Activated CD8-positive, alpha-beta memory T cell treated with anti-CD3 and anti-CD28 coated beads, Interleukin-2, amount 50 U/mL, for 1 hour (primary cell): ENCODE data around the gene GPR143.
"Not testable (repeated sequence)": the region's sequence is repeated elsewhere in the genome, so short reads cannot be mapped to it uniquely, and the experiment has no call there.

Experiments
- DNase-seq: peaks from one replicate; pipeline ENCODE4 v3.0.0-alpha.2; 2020; ENCODE audit errors: extremely low read depth

Gene GPR143

DNA sequence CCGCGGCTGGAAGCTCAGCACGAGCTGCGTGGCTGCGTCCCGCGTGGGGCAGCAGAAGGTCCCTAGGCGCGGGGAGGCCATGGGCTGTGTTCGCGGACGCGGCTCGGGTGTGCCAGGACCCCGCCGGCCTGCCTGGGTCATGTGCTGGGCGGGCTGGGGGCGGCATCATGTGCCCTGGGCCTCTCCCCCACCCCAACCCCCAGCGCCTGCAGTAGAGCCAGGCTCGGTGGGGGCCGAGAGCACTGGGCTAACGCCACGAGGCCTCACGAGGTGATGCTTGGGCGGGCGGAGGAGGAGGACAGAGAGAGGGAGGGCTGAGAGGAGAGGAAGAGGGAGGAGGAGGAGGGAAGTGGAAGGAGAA is at the start of gene GPR143:
Gene GPR143 (minus strand): TSS at position 111 of the 361 bp plus-strand sequence. CDS start 30 bp downstream, at position 81.
- no peak for DNase-seq

DNA sequence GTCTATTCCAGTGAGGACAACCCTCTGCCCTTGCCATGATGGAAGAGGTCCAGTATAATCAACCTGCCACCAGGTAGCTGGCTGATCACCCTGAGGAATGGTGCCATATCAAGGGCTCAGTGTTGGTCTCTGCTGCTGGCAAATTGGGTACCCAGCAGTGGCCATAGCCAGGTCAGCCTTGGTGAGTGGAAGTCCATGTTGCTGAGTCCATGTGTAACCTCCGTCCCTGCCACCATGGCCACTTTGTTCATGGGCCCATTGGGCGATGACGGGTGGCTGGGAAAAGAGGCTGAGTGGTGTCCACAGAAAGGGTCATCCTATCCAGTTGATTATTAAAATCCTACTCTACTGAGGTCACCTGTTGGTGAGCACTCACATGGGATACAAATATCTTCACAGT is 45.4 kb upstream of the GPR143 start:
- DNase-seq = not testable (repeated sequence)

DNA sequence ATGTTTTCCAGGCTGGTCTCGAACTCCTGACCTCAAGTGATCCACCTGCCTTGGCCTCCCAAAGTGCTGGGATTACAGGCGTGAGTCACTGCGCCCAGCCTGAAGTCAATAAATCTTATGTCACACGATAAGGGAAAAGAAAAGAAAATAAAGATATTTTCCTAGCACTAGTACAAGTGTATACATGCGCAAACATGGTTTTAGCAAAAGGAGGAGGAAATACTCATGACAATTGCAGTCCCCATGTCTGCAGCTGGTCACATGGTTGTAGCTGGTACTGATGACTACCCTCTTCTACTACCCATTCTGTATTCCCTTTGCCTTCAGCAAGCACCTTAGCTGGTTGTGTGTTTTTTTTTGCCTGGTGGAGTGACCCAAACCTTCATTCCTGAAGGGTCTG is 44.2 kb upstream of the GPR143 start:
- DNase-seq = not testable (repeated sequence)

DNA sequence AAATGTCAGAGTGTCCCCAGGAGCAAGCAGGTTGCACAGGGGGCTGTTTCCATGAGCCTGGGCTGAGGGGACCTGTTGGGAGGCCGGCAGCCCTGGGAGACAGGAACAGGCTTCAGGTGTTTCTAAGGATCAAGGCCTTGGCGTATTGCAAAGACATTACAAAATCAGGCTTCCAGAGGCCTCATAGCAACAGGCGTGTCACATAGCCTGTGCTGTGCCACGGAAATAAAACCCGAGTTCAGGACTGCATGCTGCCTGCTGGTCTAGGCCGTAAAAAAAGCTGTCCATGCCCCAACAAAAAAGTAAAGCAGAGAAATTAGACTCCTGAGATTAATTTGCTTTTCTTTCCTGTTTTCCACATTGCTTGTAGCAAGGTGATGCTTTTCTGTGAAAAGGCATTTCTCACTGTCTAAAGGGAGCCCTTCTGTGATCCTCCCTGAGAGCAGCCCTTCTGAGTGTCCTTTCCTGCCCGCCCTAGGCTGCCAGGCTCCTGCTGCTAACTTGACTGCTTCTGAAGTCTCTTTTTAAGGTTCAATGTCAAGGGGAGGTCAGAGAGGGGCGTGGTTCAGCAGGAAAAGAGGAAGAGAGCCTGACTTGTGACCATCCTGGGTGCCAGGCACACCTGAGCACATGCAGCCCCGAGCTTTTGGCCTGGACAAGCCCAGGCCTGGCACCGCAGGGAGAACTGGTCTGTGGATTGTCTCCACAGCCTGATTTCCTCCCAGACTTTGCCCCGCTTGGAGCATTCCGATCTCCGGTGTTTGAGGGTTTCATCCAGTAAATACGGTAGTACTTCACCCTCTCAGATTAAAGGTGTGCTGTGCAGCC is 41.9 kb upstream of the GPR143 start:
- DNase-seq = no peak

DNA sequence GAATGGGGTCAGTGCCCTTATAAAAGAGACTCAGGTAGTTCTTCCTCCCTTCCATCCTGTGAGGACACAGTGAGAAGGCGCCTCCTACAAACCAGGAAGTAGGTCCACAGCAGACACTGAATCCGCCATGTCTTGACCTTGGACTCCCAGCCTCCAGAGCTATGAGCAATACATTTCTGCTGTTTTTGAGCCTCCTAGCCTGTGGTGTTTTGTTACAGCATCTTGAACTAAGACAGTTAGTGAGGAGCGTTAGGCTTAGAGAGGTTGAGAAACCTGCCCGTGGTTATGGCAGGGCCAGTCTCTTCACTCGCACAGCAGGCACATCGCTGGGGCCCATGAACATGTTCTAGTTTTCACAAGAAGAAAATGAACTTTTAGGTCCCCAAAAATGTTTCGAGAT is 40.3 kb upstream of the GPR143 start:
- DNase-seq = no peak

DNA sequence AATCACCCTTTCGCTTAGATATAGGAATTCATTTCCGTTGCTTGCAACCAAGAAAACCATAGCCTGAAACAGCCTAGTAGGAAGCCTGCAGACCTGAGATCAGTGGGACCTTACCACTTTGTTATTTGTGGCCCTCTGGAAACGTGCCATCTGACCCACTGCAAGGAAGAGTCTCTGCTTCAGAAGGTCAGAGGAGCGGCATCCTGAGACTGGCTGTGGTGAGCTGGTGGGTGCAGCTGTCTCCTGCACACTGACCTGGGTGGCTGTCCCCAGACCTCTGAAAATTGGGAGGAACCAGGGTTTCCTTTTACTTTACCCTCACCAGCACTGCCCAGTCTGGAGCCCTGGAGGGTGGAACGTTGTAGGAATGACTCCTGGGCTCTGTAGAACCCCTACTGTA is 38.8 kb upstream of the GPR143 start:
- DNase-seq = no peak

DNA sequence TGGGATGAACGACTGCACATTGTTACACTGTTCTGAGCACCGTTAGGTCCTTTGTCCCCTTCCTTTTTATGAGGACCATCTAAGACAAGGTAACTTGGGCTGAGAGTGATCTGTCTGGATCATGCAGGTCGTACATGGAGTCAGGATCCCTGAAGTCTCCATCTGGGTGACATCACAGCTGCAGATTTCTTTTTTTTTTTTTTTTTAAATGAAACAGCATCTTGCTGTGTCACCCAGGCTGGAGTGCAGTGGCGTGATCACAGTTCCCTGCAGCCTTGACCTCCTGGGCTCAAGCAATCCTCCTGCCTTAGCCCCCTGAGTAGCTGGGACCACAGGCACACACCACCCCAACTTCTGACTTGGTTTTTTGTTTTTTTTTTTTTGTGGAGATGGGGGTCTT is 37.1 kb upstream of the GPR143 start:
- no peak for DNase-seq

DNA sequence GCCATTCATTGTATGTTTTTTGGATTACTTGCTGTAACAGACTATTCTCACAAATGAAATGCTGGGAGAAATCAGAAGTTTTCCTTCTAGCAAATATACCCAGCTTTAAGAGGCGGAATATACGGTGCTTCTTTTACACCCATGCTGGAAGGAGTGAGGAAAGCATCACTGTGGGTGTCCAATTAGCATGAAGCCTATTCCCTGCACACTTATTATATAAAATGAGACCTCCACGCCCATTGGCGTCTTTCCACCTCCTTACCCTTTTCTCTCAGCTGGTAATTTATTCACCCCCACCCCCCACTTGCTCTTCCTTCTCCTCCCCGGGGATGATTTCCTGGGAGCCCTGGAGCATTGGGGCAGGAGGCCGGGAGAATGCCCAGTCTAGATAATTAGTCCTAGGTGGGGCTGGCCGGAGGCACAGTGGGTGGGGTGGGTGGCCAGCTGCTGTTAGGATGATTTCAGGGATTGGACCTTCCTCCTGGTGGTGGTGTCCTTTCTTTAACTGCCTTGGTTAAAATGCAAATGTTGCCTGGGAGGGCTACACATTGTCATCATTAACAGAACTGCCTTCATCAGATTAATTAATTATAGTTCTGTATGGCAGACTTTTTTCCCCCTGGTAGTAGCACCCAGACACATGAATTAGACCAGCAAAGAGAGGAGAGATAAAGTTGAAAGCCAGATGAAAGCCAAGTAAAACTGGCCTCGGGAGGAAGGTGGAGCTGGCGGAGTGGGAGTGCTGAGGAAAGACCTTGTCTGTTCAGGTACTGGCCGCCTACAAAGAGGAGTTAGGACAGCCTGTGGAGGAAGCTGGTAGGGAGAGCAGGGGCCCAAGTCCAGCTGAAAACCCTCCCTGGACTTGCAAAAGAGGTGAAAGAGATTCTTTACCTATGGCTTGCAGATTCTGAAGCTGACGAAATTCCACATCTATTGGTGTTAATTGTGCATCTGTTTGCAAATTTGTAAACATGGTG is 32.0 kb upstream of the GPR143 start:
- no peak for DNase-seq

DNA sequence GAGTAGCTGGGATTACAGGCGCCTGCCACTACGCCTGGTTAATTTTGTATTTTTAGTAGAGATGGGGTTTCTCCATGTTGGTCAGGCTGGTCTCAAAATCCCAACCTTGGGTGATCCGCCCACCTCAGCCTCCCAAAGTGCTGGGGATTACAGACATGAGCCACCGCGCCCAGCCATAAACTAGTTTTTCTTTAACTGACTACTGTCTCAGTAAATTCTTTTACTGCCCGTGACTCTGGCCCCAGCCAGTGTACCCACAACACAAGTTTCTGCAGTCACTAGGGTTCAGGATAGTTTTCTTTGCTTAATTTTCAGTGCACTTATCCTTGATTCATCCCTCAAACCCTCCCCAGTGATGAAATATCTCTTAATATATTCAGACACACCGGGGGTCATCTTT is 28.8 kb upstream of the GPR143 start:
- DNase-seq = no peak

DNA sequence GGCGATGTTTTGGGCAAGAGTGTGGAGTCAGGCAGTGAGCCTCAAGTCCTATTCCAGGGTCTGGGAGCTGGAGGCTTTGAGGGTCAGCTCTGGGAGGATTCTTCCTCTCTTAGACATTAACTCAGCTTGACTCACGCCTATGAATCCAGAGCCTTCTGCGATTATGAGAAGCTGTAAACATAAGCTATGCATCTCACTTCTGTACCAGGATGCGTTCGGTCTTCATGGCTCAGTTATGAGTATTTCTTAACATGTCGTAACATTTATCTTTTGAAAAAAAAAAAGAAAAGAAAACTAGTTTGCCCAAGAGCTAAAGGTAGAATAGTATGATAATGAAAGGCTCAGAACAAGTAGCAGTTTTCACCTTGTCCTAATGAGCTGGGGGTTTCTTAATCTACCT is 25.2 kb upstream of the GPR143 start:
- DNase-seq = no peak

DNA sequence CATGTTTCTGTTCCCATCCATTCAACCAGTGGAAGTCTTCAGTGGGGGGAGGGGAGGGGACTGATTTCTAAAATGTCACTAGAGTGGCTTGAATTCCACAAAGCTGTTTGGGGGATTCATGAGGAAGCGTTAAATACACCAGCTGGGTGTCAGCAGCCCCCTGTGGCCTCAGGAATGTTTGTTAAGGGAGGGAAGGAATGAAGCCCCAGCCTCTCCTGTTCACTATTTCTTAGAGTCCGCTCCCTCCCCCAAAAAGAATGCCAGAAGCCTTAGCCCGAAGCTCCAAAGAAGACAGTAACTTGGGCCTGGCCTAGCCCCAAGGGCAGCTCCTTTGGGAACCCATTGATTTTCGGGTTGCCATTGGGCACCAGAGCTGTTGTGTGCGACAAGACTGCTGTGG is 23.9 kb upstream of the GPR143 start:
- no peak for DNase-seq

DNA sequence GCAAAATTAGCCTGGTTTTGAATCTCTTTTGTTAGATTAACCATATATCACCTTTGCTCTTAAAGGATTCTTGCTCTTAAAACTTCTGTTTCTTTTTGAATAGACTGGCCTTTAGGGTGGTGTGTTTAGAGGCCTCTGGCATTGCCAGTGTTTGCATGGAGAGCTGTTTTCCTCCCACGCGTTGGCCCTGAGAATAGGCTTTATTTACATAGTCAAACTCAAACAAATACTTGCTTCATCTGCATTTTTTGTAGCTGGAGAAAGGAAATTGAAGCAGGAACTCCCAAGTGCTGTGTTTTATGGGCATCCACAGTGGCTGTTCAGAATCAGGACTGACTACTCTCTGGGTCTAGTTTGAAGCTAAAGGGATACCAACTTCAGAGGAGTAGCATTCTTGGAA is 23.3 kb upstream of the GPR143 start:
- DNase-seq = no peak

DNA sequence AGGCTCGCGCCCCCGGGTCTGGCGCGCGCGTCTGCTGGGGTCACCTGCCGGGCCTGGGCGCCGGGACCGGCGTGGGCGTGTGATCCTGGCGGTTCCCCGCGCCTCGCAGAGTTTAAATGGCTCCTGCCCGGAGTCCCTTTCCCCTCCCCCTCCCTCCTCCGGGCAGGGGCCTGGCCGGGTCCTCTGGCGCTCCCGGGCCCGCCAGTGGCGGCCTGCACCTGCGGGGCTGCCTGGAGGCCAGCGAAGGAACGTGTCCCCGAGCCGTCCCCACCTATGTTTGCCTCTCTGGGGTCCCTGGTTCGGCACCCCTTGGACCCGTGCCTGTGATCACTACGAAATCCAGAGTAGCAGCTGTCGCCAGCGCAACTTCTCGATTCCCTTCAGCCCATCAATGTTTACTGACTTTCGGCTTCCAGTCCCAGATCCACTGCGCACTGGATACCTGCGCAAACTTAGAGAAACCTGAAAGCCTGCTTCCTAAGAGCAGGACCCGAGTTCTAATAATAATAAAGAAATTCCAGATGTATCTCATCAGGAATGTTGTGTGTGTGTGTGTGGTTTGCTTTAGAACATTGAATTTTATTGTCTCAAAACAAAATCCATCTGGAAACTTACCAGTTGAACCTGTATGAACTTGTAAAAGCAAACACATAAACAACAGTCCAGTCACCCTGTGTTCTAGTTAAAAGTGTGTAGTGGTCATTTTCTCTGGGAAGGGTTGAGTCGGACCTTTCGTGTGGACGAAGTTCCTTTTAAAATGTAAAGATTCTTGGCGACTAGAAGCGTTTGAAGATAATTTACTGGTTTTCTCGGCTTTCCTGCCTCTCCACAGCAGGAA is 21.4 kb upstream of the GPR143 start:
- no peak for DNase-seq

DNA sequence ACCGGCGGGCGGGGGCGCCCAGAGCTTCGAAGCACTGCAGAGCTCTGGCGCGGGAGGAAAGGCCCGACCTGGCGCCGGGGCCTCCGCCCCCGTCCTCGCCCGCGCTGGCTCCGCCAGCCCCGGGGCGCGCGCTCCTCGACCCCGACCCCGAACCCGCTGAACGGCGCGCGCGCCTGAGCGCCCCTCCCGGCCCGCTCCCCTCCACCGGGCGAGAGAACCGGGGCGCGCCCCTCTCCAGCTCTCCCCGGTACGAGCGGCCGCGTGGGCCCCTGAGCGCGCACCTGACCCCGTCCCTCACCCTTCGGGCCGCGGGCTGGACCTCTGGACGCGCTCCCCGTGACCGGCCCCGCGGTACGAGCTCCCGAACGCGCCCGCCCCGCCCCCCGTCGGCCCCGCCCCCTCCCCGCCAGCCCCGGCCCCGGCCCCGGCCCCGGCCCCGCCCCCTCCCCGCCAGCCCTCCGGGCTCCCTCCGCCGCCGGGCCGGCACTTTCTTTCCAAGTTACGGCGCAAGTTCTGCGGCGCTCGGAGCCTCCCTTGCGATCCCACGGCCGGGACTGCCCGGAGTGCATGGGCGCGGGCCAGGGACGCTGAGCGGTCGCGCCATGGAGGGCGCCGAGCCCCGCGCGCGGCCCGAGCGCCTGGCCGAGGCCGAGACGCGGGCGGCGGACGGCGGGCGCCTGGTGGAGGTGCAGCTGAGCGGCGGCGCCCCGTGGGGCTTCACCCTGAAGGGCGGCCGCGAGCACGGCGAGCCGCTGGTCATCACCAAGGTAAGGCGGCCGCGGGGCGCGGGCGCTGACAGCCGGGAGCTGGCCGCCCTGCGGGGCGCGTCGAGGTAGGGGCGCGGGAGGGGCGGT is 20.5 kb upstream of the GPR143 start, which contains the start of gene SHROOM2:
Gene SHROOM2 (plus strand): TSS at position 486 of the 854 bp plus-strand sequence. CDS start 117 bp downstream, at position 603.
- DNase-seq = no peak

DNA sequence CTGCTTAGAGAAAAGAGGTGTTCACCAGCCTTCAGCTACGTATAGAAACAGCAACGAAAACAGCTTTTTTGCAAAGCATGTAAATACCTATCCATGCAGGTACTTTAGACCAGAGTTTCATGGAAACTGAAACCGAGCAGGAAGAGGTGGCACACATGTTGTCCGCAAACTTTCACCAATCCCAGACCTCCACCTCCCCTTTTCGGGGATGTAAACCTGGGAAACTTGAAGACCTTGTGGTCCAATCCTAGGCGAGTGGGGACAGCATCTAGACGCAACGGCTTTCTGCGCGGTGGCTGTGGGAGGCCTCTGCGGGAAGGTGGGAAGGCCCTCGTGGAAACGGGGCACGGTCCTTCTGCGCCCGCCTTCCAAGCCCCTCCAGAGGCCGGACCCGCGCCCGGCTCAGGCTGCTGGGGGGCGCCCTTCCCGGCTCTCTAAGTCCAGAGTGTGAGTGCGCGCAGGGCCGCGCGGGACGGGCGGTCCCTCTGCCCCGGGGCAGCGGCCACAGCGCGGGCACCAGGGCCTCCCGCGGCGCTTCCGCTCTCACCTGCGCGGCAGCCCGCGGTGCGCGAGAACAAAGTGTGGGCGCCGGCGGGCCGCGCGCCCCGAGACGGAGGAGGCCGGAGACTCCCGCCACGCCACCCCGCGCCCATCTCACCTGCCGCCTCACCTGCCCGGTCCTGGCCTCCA is 19.8 kb upstream of the GPR143 start:
- no peak for DNase-seq

DNA sequence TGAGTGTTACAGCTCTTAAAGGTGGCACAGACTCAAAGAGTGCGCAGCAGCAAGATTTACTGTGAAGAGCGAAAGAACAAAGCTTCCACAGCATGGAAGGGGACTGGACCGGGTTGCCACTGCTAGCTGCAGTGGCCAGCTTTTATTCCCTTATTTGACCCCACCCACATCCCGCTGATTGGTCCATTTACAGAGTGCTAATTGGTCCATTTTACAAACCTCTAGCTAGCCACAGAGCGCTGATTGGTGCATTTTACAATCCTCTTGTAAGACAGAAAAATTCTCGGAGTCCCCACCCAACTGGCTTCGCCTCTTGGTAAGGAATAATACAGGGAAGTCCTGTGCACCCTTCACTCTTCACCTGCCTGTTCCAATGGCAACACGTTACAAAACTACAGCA is 18.7 kb upstream of the GPR143 start:
- no peak for DNase-seq

DNA sequence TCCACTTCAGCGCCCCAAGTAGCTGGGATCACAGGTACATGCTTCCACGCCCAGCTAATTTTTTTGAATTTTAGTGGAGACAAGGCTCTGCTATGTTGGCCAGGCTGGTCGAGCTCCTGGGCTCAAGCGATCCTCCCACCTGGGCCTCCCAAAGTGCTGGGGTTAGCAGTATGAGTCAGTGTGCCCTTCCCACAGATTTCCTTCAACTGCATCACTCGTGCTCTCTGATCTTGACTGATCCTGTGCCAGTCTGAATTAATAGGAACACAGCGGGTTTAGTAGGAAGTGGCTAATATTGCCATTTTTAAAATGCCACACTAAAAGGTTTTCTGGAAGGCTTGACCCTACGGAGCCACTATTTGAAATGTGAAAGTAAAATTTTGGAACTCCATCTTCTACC is 16.3 kb upstream of the GPR143 start:
- DNase-seq = no peak

DNA sequence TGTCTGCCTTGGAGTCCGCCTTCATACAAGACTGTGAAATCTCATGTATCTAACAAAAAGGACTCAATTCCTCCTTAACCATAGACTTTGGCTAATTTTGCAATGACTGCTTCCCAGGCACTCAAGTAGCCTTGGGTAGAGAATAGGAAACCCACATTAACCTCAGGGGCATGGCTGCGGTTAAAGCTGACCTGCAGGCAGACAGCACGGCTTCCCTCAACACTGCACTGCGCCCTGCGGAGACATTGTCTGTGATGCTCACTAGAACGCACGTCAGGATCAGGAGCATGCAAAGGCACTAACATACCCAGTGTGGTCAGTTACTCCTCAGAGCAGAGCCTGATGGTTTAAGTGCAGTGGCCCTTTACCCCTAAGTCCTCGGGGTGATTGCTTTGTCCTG is 10.3 kb upstream of the GPR143 start:
- no peak for DNase-seq

DNA sequence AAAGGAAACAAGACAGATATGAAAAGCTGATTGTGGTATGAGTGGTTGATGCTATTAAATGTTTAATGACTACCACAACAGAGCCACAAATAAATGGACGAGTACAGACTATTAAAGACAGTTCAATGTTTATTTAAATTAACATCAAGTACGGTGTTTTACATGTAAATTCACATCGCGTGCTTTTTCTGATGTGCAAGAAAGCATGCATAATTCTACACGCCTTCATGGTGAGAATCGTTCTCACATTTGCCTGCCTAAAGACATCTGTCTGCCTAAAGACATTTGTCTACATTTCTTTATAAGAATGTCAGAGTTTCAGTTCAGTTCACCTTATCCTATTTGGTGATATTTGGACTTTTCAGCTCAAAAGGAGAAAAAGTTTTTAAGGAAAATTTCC is 7.3 kb upstream of the GPR143 start:
- no peak for DNase-seq

DNA sequence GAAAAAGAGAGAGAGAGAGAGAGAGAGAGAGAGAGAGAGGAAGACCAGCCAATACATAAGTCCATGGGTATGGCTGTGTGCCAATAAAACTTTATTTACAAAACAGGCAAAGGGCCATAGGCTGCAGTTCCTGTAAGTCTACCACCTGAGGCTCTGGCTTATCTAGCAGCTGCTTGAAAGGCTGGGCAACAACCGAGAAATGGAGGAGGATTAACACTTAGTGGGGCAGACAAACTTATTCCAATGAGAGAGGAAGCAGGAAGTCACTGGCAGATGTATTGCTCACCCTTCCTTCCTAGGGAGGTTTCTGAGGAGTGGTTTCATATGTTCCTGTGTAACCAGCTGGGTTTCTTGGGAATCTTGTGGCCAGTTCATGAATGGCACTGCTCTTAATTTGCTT is 4.7 kb upstream of the GPR143 start:
- DNase-seq = no peak
